ENCODE measurements around the gene RBMS1.

The RBMS1 gene

DNA sequence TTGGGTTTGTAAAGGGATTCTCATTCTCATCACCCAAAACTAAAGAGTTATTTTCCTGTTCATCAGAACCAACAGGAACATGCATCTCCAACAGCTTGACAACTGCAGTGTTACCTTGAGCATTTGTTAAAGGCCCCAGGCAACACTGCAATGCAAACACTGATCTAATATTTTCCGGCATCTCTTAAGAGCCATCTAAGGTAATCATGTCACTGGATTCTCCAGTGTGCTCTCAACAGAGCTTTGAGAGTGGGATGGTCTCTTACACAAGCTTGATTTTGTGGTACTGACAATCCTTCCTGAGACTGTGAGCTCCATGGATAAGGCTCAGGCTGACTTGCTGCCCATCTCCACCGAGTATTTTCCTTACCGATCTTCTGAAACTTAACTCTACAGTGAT is 203.0 kb downstream of the RBMS1 start:
- Histone ChIP-seq H3K9ac (ENCODE audit: low read depth, low read length) (no peak overlapping the region), H3K4me3 (ENCODE audit: low read length) (no peak overlapping the region), H3K27me3 (ENCODE audit: insufficient read depth, low read length) (no peaks in the 10 kb centered on the region), H3K36me3 (ENCODE audit: insufficient read depth, low read depth, low read length) (peaks cover 9% of the 10 kb centered on the region), H3K9me3 (ENCODE audit: insufficient read depth, low read depth, low read length) (no peaks in the 10 kb centered on the region), H3K4me1 (ENCODE audit: insufficient read depth, low read length) (no peaks in the 10 kb centered on the region), H3K27ac (ENCODE audit: low read length) (no peak overlapping the region)

DNA sequence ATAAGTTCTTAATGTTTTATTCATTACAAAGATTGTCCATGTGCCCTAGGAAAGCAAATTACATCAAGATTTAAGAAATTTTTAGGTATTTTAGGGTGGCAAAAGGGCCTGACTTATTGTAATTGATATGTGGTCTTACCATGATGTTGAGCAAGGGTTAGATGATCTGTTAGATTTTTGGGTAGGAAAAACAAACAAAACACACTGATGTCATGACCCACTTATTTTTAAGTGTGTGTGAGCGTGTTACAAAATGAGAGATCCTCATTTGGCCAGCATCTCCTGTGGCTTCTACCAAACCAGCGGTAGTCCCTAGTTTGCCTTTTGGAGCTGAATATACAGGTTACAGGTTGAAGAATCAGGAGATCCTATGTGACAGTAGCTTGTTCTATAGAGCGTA is 203.8 kb downstream of the RBMS1 start:
- Histone ChIP-seq H3K36me3 (ENCODE audit: insufficient read depth, low read depth, low read length) (peaks cover 12% of the 10 kb centered on the region), H3K27me3 (ENCODE audit: insufficient read depth, low read length) (no peaks in the 10 kb centered on the region), H3K9ac (ENCODE audit: low read depth, low read length) (no peak overlapping the region), H3K4me3 (ENCODE audit: low read length) (no peak overlapping the region), H3K4me1 (ENCODE audit: insufficient read depth, low read length) (no peaks in the 10 kb centered on the region), H3K27ac (ENCODE audit: low read length) (no peak overlapping the region), H3K9me3 (ENCODE audit: insufficient read depth, low read depth, low read length) (no peaks in the 10 kb centered on the region)

DNA sequence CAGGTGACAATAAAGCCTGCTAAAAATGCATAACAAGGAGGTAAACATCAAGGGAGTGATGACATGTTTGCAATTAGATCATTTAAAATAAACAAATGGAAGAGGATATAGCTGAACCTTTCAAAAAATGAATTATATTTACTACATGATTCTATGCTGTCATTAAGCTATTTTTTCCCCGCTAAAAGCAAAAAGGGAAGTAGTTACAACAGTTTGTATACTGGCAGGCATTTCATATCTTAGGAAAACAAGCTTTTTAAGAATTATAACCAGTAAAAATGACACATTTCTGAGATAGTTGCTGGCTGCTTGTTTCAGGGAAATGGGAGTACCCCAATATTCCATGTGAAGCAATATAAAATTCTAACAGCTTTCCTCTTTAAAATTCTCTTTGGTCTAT is 204.5 kb downstream of the RBMS1 start:
- H3K9me3 ChIP-seq (ENCODE audit: insufficient read depth, low read depth, low read length) = no peaks in the 10 kb centered on the region
- peaks cover 19% of the 10 kb centered on the region for H3K36me3 ChIP-seq (ENCODE audit: insufficient read depth, low read depth, low read length)
- H3K27ac ChIP-seq (ENCODE audit: low read length) = no peak overlapping the region
- no peak overlapping the region for H3K9ac ChIP-seq (ENCODE audit: low read depth, low read length)
- H3K4me1 ChIP-seq (ENCODE audit: insufficient read depth, low read length) = no peaks in the 10 kb centered on the region
- no peak overlapping the region for H3K4me3 ChIP-seq (ENCODE audit: low read length)
- no peaks in the 10 kb centered on the region for H3K27me3 ChIP-seq (ENCODE audit: insufficient read depth, low read length)

DNA sequence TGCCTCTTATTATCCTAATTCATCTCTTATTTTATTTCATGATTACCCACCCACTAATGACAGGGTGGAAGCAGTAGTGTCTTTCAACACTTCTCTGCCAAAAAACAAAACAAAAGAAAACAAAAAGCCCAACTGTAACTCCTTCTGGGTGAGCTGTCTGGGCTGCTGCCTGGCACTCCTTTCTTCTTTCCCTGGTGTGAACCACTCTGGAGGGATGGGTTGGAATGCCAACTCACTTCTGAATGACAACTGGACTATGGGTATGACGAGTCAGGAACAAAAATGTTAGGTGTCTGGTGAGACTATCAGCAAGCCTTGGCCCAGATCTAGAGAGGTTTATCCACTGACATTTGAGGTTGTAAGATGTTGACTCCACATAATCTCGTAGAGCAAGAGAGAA is 205.3 kb downstream of the RBMS1 start:
- H3K9ac ChIP-seq (ENCODE audit: low read depth, low read length) = no peak overlapping the region
- no peaks in the 10 kb centered on the region for H3K9me3 ChIP-seq (ENCODE audit: insufficient read depth, low read depth, low read length)
- H3K4me1 ChIP-seq (ENCODE audit: insufficient read depth, low read length) = no peaks in the 10 kb centered on the region
- no peak overlapping the region for H3K4me3 ChIP-seq (ENCODE audit: low read length)
- H3K27ac ChIP-seq (ENCODE audit: low read length) = no peak overlapping the region
- peaks cover 27% of the 10 kb centered on the region for H3K36me3 ChIP-seq (ENCODE audit: insufficient read depth, low read depth, low read length)
- H3K27me3 ChIP-seq (ENCODE audit: insufficient read depth, low read length) = no peaks in the 10 kb centered on the region

DNA sequence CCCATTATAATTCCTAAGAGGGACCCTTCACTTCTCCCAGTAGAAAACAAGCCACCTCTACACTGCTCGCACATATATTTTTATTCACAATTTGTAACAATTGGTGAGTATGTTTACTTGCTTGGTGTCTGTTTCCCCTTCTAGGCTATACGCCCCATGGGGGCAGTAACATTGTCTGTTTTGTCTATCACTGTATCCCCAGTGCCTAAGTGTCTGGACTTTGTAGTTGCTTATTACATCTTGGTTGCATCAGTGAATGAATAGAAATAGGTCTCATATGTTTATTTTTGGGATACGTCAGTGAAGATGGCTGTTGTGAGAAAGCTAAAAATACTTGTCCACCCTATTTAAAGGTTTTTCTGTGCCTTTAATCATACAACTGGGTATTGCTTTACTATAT is 206.1 kb downstream of the RBMS1 start:
- H3K9ac ChIP-seq (ENCODE audit: low read depth, low read length) = no peak overlapping the region
- no peak overlapping the region for H3K27ac ChIP-seq (ENCODE audit: low read length)
- no peaks in the 10 kb centered on the region for H3K27me3 ChIP-seq (ENCODE audit: insufficient read depth, low read length)
- no peaks in the 10 kb centered on the region for H3K9me3 ChIP-seq (ENCODE audit: insufficient read depth, low read depth, low read length)
- H3K4me1 ChIP-seq (ENCODE audit: insufficient read depth, low read length) = no peaks in the 10 kb centered on the region
- peaks cover 35% of the 10 kb centered on the region for H3K36me3 ChIP-seq (ENCODE audit: insufficient read depth, low read depth, low read length)
- no peak overlapping the region for H3K4me3 ChIP-seq (ENCODE audit: low read length)

DNA sequence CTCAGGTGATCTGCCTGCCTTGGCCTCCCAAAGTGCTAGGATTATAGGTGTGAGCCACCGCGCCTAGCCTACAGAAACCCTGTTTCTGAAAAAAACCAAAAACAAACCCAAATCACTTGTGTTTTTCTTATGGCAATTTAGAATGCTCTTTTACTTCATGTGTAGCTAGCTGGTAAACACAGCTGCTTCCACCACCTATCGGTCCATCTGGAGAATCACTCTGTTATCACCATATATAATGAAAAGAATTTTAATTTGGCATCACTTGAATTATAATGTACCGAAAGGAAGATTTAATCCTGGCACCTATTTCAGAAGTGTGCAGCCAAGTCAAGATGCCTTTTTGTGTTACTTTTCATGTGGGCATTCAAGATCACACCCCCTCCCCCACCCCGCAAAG is 207.1 kb downstream of the RBMS1 start:
- no peak overlapping the region for H3K4me3 ChIP-seq (ENCODE audit: low read length)
- peaks cover 42% of the 10 kb centered on the region for H3K36me3 ChIP-seq (ENCODE audit: insufficient read depth, low read depth, low read length)
- H3K9me3 ChIP-seq (ENCODE audit: insufficient read depth, low read depth, low read length) = no peaks in the 10 kb centered on the region
- H3K27me3 ChIP-seq (ENCODE audit: insufficient read depth, low read length) = no peaks in the 10 kb centered on the region
- H3K9ac ChIP-seq (ENCODE audit: low read depth, low read length) = no peak overlapping the region
- H3K27ac ChIP-seq (ENCODE audit: low read length) = no peak overlapping the region
- no peaks in the 10 kb centered on the region for H3K4me1 ChIP-seq (ENCODE audit: insufficient read depth, low read length)

DNA sequence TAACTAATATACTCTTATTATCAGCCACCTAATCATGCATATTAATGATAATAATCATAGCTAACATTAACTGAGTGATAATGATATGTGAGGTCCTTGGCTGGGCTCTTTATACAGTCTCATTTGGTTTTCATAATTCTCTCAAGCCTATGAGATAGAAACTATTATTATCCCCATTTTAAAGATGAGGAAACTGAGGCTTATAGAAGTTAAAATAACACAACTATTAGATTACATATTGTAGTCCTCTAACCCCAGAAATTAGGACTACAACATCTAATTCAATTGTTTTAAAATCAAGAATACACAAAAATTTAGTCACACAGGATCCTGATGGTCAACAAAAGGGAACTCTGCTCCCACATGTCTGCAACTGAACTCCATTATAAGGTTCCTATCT is 209.9 kb downstream of the RBMS1 start:
- H3K9ac ChIP-seq (ENCODE audit: low read depth, low read length) = no peak overlapping the region
- H3K36me3 ChIP-seq (ENCODE audit: insufficient read depth, low read depth, low read length) = peaks cover 52% of the 10 kb centered on the region
- H3K27me3 ChIP-seq (ENCODE audit: insufficient read depth, low read length) = no peaks in the 10 kb centered on the region
- no peak overlapping the region for H3K4me3 ChIP-seq (ENCODE audit: low read length)
- no peaks in the 10 kb centered on the region for H3K9me3 ChIP-seq (ENCODE audit: insufficient read depth, low read depth, low read length)
- H3K4me1 ChIP-seq (ENCODE audit: insufficient read depth, low read length) = no peaks in the 10 kb centered on the region
- no peak overlapping the region for H3K27ac ChIP-seq (ENCODE audit: low read length)

DNA sequence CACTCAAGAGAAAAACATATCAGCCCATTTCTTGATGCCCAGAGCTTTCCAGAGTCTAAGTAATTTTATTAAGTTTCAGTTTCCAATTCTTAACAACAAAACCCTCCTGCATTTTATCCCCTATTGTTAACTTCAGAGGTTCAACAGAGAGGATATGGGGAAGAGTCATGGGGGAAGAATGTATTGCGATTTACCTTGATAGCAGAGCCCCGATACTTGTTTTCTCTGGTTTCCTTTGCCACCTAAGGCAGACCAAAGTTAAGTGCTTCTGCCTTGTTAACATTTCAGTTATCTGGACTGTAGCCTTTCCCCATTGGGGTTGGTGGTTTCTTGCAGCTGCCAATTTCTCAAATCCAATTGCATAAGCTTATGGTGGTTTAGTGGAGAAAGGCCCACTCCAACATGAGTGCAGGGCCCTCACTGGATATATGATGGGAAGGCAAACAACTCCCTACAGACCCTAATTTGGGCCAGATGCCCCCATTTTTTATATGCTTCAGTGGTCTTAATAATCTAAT is 211.5 kb downstream of the RBMS1 start:
- peaks cover 63% of the 10 kb centered on the region for H3K36me3 ChIP-seq (ENCODE audit: insufficient read depth, low read depth, low read length)
- H3K4me1 ChIP-seq (ENCODE audit: insufficient read depth, low read length) = no peaks in the 10 kb centered on the region
- H3K9me3 ChIP-seq (ENCODE audit: insufficient read depth, low read depth, low read length) = no peaks in the 10 kb centered on the region
- no peak overlapping the region for H3K4me3 ChIP-seq (ENCODE audit: low read length)
- H3K9ac ChIP-seq (ENCODE audit: low read depth, low read length) = no peak overlapping the region
- H3K27me3 ChIP-seq (ENCODE audit: insufficient read depth, low read length) = no peaks in the 10 kb centered on the region
- no peak overlapping the region for H3K27ac ChIP-seq (ENCODE audit: low read length)

DNA sequence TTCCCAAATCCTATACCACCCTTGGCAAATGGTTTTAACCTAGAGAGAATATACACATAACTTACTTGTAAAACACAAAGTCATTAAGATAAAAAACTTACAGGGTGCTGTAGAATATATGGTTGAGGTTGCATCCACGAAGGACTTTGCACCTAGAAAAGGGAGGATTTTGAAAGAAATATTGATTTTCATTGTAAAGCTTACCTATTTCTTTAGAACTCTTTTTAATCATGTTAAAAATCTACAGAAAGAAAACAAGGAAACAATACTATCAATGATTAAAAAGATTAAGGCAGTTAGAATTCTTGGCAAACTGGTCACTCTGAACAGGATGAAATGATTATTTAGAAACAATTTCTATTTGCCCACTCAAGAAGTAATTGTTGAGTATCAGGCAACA is 212.4 kb downstream of the RBMS1 start:
- Histone ChIP-seq H3K9me3 (ENCODE audit: insufficient read depth, low read depth, low read length) (no peaks in the 10 kb centered on the region), H3K36me3 (ENCODE audit: insufficient read depth, low read depth, low read length) (peaks cover 68% of the 10 kb centered on the region), H3K4me1 (ENCODE audit: insufficient read depth, low read length) (no peaks in the 10 kb centered on the region), H3K9ac (ENCODE audit: low read depth, low read length) (no peak overlapping the region), H3K4me3 (ENCODE audit: low read length) (no peak overlapping the region), H3K27me3 (ENCODE audit: insufficient read depth, low read length) (no peaks in the 10 kb centered on the region), H3K27ac (ENCODE audit: low read length) (no peak overlapping the region)

DNA sequence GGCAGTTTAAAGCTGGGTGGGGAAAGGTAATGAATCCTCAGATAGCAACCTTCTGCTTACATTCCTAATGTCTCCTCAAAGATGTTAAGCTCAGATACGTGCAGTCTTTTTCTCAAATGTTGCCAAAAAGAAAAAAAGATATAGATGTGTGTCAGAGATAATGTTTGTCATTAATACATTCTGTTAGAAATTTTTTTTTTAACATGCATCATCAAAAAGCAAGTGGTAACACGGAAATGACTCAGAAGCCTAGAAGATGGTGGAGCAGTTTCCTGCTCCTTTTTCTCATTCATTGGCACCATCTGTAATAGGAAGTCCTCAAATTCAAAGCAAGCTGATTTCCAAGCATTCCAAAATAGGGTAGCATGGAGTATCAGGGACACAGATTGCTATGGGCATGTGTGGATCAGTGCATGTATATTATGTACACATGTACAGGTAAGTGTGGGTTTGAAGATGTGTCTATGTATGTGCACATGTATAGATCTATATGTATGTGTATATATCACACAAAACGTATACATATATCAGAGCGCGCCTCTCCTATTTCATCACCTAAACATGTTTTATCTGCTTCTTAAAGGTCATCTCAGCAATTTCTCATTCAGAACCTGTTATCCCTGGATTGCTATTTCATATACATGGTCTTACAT is 213.7 kb downstream of the RBMS1 start:
- Histone ChIP-seq H3K27ac (ENCODE audit: low read length) (no peak overlapping the region), H3K27me3 (ENCODE audit: insufficient read depth, low read length) (no peaks in the 10 kb centered on the region), H3K36me3 (ENCODE audit: insufficient read depth, low read depth, low read length) (peaks cover 78% of the 10 kb centered on the region), H3K4me1 (ENCODE audit: insufficient read depth, low read length) (no peaks in the 10 kb centered on the region), H3K9ac (ENCODE audit: low read depth, low read length) (no peak overlapping the region), H3K9me3 (ENCODE audit: insufficient read depth, low read depth, low read length) (no peaks in the 10 kb centered on the region), H3K4me3 (ENCODE audit: low read length) (no peak overlapping the region)

DNA sequence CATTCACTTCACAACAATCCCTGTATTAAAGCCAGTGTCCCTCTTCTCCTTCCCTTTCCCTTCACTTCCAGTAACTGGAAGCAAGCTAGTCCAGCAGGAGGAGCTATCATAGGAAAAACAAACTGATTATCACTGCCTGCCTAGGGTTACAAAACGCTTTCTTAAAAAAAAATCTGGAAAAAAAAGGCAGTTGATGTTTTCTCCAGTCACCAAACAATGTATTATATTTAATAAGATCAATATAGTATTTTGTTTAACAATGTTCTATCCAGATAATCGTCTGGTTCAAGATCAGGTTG is 214.8 kb downstream of the RBMS1 start:
- Histone ChIP-seq H3K27ac (ENCODE audit: low read length) (no peak overlapping the region), H3K27me3 (ENCODE audit: insufficient read depth, low read length) (no peaks in the 10 kb centered on the region), H3K36me3 (ENCODE audit: insufficient read depth, low read depth, low read length) (peaks cover 74% of the 10 kb centered on the region), H3K9ac (ENCODE audit: low read depth, low read length) (no peak overlapping the region), H3K9me3 (ENCODE audit: insufficient read depth, low read depth, low read length) (no peaks in the 10 kb centered on the region), H3K4me3 (ENCODE audit: low read length) (no peak overlapping the region), H3K4me1 (ENCODE audit: insufficient read depth, low read length) (no peaks in the 10 kb centered on the region)

DNA sequence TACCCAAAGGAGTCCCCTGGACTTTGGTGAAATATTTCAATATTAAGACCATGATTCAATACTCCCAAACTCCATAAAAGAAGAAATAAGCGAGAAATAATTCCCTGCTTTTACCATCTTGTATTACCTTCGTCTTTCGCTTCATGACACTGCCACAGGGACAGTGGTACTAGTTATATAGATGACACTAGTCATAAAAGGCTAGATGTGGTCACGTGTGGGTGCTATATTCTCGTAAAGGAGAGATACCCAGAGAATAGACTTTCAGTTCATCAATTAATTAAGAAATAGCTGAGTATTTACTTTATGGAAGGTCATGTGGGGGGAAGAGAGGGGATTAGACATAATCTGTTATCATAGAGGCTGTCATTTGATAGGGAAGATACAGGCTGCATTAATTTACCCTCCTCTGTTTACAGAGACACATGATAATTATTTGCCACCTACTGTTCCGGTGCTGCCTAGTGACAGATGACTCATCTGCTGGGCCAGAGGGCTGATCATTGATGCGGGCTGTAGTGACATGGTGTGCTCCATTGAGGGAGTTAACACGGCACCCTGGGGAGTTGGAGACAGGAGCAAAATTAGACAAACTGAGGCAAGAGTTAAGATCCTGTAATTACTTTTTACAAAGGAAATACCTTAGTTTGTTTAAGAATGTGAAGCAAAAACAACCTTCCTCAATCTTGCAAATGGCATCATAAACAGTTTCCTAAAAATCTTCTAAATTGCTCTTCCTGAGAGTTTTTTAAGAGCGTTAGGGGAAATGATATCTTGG is 215.3 kb downstream of the RBMS1 start:
- peaks cover 72% of the 10 kb centered on the region for H3K36me3 ChIP-seq (ENCODE audit: insufficient read depth, low read depth, low read length)
- H3K9me3 ChIP-seq (ENCODE audit: insufficient read depth, low read depth, low read length) = no peaks in the 10 kb centered on the region
- H3K27ac ChIP-seq (ENCODE audit: low read length) = no peak overlapping the region
- no peaks in the 10 kb centered on the region for H3K4me1 ChIP-seq (ENCODE audit: insufficient read depth, low read length)
- no peak overlapping the region for H3K9ac ChIP-seq (ENCODE audit: low read depth, low read length)
- H3K4me3 ChIP-seq (ENCODE audit: low read length) = no peak overlapping the region
- H3K27me3 ChIP-seq (ENCODE audit: insufficient read depth, low read length) = no peaks in the 10 kb centered on the region
